ENCODE measurements around the gene TMPRSS7. TPM values are rescaled to one million over a fixed set of nuclear protein-coding genes. Genes with fewer than 3 reads are reported as not detected.

Gene TMPRSS7
- total RNA-seq, 4 donors from 2014 or later = 0.23 to 0.34 (median 0.29) TPM; not detected in 1

DNA sequence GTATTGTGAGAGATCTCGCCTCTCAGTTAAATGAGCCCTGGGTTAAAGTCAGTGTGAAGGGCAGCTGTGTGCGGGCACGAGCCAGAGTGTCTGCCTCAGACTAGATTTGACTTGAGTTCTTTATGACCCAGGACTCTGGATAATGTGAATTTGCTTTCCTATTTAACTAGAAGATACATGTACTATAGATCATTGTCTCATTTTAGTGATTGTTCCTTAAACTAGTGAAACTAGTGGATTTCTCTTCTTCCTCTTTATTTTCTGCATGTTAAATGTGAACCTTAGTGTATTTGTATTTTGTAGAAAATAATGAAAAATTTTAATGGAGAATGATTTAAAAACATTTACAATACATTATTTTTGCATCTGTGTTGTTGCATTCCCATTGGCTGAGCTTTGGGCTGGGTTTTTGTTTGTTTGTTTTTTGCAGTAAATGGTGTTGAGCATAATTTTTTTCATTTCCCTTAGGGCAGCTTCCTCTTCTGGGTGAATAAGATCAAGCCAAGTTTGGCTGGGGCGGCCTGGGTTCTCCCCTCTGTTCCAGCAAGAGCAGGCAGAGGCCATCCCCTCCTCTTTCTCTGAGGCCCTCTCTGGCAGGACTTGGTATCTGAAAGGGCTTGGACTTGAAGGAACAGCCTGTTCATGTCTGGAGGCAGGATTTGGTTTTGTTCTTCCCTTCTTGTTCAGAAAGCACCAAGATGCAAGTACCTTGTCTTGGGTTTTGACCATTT, 83.5 kb downstream of the TMPRSS7 start:
- TF ChIP-seq POLR2A (IDR thresholded peaks at IDR 0.05) = no peak
- TF ChIP-seq, protein P1, sequence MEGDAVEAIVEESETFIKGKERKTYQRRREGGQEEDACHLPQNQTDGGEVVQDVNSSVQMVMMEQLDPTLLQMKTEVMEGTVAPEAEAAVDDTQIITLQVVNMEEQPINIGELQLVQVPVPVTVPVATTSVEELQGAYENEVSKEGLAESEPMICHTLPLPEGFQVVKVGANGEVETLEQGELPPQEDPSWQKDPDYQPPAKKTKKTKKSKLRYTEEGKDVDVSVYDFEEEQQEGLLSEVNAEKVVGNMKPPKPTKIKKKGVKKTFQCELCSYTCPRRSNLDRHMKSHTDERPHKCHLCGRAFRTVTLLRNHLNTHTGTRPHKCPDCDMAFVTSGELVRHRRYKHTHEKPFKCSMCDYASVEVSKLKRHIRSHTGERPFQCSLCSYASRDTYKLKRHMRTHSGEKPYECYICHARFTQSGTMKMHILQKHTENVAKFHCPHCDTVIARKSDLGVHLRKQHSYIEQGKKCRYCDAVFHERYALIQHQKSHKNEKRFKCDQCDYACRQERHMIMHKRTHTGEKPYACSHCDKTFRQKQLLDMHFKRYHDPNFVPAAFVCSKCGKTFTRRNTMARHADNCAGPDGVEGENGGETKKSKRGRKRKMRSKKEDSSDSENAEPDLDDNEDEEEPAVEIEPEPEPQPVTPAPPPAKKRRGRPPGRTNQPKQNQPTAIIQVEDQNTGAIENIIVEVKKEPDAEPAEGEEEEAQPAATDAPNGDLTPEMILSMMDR (IDR thresholded peaks at IDR 0.05) = no peak
- 84 to 88% methylated on average over 4 of the region's 4 CpGs for WGBS, 2 donors
- intact Hi-C loops (cut with DNase I; ENCODE audit: low total_unique reads) = no loop called here
- DNase-seq (ENCODE audit: low spot score in 2 of 2) = no peak
- H3K4me3 ChIP-seq (ENCODE audit: low read depth, poor library complexity, severe bottlenecking) = no peak overlapping the region

DNA sequence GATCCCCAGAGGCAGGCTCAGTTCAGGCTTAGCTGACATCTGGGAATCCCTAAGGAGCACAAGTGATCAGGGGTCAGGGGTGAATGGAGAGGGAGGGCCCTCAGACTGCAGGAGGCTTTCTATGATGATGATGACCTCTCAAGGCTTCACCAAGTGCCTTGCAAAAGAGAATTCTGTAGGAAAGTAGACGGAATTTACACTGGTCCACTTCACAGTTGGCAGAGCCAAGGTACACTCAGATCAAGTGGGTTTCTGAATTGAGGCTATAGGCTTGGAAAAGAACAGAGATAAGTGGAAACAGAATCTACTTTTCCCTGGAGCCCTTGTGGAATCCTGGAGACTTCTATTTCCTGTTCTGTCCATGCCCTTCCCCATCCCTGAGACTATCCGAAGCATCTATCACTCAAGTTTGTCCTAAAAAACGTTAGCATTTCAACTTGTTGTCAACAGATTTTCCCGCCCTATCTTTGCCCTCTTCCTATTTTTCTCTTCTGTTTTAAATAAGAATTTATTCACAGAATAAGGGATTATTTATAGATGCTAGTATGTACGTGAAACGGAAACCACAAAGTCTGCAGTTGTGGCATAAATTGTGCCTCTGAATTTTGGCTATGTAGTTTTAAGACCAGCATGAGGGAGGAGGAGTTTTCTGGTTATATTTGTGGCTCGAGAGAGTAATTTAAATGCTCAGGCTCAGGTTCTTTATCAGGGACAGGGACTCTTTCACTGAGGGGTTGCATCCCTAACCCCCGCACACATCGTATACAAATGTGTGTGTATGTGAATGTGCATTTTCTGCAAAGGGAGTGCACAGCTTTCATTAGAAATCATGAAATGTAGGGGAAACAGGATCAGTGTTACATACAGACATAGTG, 85.7 kb downstream of the TMPRSS7 start:
- TF ChIP-seq, protein P1 (IDR thresholded peaks at IDR 0.05) = no peak
- no peak for TF ChIP-seq POLR2A (IDR thresholded peaks at IDR 0.05)
- H3K4me3 ChIP-seq (ENCODE audit: low read depth, poor library complexity, severe bottlenecking) = no peak overlapping the region
- DNase-seq (ENCODE audit: low spot score in 2 of 2) = no peak
- intact Hi-C loops (cut with DNase I; ENCODE audit: low total_unique reads) = no loop called here
- WGBS, 2 donors = 67% methylated on average over 9 of the region's 9 CpGs

DNA sequence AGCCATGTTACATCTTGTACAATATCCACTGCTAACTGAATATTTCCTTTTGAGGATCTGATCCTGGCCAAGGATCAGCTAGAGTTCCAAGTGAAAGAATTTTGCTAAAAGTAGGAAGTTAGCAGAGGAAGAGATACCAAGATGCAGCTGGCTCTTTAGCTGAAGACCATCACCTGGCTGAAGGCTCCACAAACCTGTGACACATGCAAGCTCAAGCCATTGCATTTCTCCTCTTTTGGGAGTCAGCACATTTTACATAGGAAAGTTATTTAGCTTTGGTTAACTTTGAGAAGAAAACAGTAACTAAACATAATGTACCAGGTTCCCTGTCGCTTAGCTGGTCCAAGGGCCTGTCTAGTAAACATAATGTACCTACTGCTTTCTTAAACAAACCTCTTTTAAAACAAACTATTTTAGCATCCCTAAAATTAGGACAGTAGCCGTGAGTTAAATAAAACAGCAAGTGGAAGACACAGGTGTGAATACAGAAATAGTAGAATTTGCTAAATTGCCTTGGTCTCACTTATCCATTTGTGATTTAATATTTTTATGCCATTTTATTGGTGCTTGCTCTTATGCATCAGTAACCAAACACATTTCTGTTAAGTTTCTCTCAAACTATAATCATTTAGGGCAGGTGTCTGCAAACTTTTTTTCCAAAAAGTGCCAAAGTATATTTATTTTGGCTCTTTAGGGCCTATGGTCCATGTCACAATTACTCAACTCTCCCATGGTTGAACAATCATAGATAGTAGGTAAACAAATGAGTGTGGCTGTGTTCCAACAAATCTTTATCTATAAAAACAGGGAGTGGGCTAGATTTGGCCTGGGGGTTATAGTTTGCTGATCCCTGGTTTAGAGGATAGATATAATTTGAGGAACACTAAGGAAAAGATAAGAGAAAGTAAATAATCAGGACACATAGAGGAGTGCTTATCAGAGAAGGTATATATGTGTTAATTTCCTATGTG, 87.3 kb downstream of the TMPRSS7 start:
- no peak for DNase-seq (ENCODE audit: low spot score in 2 of 2)
- 94 to 96% methylated on average over 2 of the region's 2 CpGs for WGBS, 2 donors
- TF ChIP-seq POLR2A (IDR thresholded peaks at IDR 0.05) = no peak
- TF ChIP-seq, protein P1 (IDR thresholded peaks at IDR 0.05) = no peak
- no peak overlapping the region for H3K4me3 ChIP-seq (ENCODE audit: low read depth, poor library complexity, severe bottlenecking)
- intact Hi-C loops (cut with DNase I; ENCODE audit: low total_unique reads) = no loop called here

DNA sequence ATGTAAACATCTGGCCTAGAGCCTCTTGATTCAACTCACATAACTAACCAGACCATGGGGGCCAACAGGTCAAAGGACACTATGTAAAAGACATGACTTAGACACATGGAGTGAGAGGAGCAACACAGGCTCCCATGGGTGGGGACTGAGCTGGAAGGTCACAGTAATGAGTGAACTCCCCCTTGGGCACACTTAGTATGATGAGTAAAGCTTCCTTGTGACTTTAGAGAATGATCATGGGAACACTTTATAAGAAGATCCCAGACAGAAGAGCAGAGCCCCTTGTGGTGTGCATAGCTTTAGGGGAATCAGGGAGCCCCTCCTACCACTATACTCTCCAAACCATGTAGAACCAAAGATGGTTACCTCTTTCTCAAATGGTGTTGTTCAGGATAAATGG, 88.3 kb downstream of the TMPRSS7 start:
- DNase-seq (ENCODE audit: low spot score in 2 of 2) = no peak
- TF ChIP-seq POLR2A (IDR thresholded peaks at IDR 0.05) = no peak
- TF ChIP-seq, protein P1 (IDR thresholded peaks at IDR 0.05) = no peak
- intact Hi-C loops (cut with DNase I; ENCODE audit: low total_unique reads) = no loop called here

DNA sequence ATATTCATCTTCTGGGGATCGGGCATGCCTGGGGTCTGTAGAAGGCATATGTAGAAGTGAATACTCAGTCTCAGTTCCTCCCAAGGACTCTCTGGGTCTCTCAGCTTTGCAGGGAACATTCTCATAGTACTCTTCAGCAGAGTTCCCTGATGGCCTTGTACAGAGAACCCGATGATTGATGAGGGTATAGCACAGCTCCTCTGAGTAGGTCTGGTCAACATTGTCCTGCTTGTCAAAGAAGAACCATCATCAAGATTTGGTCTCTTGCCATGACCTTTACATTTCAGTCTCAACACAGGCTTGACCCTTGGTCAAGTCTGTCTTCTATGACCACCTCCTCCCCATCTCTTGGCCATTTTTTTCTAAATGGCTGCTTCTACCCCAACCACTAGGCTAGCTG, 89.0 kb downstream of the TMPRSS7 start:
- intact Hi-C loops (cut with DNase I; ENCODE audit: low total_unique reads) = no loop called here
- DNase-seq (ENCODE audit: low spot score in 2 of 2) = no peak

More for the DNA sequence above, 88.3 kb downstream of the TMPRSS7 start:
- H3K4me3 ChIP-seq (ENCODE audit: low read depth, poor library complexity, severe bottlenecking) = no peak overlapping the region

More for the DNA sequence above, 89.0 kb downstream of the TMPRSS7 start:
- no peak overlapping the region for H3K4me3 ChIP-seq (ENCODE audit: low read depth, poor library complexity, severe bottlenecking)
- 90% methylated on average over 2 of the region's 2 CpGs for WGBS, 2 donors
- no peak for TF ChIP-seq POLR2A (IDR thresholded peaks at IDR 0.05)
- TF ChIP-seq, protein P1 (IDR thresholded peaks at IDR 0.05) = no peak

Measured in lower leg skin (tissue), 4 donors.